Measurements from ENCODE around the gene FMN2.

DNA sequence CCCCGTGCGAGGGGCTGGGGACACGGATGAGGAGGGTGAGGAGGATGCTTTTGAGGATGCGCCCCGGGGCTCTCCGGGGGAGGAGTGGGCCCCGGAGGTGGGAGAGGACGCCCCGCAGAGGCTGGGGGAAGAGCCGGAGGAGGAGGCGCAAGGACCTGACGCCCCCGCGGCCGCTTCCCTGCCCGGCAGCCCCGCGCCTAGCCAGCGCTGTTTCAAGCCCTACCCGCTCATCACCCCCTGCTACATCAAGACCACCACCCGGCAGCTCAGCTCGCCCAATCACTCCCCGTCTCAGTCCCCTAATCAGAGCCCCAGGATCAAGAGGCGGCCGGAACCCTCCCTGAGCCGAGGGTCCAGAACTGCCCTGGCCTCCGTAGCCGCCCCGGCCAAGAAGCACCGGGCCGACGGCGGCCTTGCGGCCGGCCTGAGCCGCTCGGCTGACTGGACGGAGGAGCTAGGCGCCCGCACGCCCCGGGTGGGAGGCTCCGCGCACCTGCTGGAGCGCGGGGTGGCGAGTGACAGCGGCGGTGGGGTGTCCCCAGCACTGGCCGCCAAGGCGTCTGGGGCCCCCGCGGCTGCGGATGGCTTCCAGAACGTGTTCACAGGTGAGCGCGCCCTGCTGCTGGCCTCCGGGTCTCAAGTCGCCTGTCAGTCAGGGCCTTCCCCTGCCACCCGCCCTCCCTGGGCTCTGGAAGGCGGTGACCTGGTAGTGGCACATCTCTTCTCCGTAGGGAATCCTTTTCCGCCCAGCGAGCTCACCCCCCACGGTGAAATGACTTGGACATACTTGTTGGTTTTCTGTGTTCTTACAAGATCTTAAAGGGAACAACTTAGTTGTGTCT is 1.7 kb downstream of the FMN2 start:
- TF ChIP-seq TFCP2L1 (CRISPR knock-in tag; IDR thresholded peaks at IDR 0.05) (no peak), SMC3 (IDR thresholded peaks at IDR 0.05) (no peak), NPAS2 (CRISPR knock-in tag; IDR thresholded peaks at IDR 0.05; ENCODE audit: borderline replicate concordance) (no peak), POLR2A (IDR thresholded peaks at IDR 0.05; ENCODE audit: low read length) (no peak), CHD4 (IDR thresholded peaks at IDR 0.05; ENCODE audit: borderline replicate concordance) (no peak), MAZ (IDR thresholded peaks at IDR 0.05; ENCODE audit: borderline replicate concordance, low read depth, low read length) (no peak)
- TF ChIP-seq, protein P1, sequence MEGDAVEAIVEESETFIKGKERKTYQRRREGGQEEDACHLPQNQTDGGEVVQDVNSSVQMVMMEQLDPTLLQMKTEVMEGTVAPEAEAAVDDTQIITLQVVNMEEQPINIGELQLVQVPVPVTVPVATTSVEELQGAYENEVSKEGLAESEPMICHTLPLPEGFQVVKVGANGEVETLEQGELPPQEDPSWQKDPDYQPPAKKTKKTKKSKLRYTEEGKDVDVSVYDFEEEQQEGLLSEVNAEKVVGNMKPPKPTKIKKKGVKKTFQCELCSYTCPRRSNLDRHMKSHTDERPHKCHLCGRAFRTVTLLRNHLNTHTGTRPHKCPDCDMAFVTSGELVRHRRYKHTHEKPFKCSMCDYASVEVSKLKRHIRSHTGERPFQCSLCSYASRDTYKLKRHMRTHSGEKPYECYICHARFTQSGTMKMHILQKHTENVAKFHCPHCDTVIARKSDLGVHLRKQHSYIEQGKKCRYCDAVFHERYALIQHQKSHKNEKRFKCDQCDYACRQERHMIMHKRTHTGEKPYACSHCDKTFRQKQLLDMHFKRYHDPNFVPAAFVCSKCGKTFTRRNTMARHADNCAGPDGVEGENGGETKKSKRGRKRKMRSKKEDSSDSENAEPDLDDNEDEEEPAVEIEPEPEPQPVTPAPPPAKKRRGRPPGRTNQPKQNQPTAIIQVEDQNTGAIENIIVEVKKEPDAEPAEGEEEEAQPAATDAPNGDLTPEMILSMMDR (IDR thresholded peaks at IDR 0.05): no peak
- TF ChIP-seq, protein P2, sequence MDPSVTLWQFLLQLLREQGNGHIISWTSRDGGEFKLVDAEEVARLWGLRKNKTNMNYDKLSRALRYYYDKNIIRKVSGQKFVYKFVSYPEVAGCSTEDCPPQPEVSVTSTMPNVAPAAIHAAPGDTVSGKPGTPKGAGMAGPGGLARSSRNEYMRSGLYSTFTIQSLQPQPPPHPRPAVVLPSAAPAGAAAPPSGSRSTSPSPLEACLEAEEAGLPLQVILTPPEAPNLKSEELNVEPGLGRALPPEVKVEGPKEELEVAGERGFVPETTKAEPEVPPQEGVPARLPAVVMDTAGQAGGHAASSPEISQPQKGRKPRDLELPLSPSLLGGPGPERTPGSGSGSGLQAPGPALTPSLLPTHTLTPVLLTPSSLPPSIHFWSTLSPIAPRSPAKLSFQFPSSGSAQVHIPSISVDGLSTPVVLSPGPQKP (IDR thresholded peaks at IDR 0.05; ENCODE audit: low read depth, low read length): no peak
- TF ChIP-seq, protein P3, sequence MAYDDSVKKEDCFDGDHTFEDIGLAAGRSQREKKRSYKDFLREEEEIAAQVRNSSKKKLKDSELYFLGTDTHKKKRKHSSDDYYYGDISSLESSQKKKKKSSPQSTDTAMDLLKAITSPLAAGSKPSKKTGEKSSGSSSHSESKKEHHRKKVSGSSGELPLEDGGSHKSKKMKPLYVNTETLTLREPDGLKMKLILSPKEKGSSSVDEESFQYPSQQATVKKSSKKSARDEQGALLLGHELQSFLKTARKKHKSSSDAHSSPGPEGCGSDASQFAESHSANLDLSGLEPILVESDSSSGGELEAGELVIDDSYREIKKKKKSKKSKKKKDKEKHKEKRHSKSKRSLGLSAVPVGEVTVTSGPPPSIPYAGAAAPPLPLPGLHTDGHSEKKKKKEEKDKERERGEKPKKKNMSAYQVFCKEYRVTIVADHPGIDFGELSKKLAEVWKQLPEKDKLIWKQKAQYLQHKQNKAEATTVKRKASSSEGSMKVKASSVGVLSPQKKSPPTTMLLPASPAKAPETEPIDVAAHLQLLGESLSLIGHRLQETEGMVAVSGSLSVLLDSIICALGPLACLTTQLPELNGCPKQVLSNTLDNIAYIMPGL (CRISPR knock-in tag; IDR thresholded peaks at IDR 0.05; ENCODE audit: borderline replicate concordance): no peak
- TF ChIP-seq, protein P4, sequence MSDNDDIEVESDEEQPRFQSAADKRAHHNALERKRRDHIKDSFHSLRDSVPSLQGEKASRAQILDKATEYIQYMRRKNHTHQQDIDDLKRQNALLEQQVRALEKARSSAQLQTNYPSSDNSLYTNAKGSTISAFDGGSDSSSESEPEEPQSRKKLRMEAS (IDR thresholded peaks at IDR 0.05): no peak
